Activated T-cell treated with anti-CD3 and anti-CD28 coated beads for 24 hours (primary cell): ENCODE data around the gene SLFN14.
"Not testable (repeated sequence)": the region's sequence is repeated elsewhere in the genome, so short reads cannot be mapped to it uniquely, and the experiment has no call there.

ENCODE experiments used
- DNase-seq: peaks from one replicate; pipeline ENCODE4 v3.0.0-alpha.2; 2020; ENCODE audit warnings: low read depth

The SLFN14 gene

GRCh38 chr17:35559495-35560210, 966 bp downstream of the SLFN14 start:
- no peak for DNase-seq

- no peak for DNase-seq
These were observed 3.3 kb downstream of the SLFN14 start for GRCh38 chr17:35557353-35557752.

DNA sequence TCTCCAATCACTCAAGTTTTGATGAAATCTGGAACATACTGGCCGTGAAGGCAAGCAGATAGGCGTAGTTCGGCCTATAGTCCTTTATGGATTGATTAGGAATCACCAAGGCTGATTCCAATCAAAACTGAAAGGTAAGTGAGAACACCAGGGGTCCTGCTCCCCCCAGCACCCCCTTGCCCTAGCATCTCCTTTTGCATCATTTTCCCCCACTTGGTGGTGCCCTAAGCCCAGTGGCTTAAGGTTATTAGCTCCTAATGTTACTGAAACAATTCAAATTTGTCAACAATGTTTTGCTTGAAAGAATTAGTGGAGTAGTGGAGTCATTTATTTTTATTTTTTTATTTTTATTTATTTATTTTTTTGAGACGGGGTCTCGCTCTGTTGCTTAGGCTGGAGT, 4.9 kb downstream of the SLFN14 start:
- DNase-seq = no peak

GRCh38 chr17:35554668-35555067, 6.0 kb downstream of the SLFN14 start:
- no peak for DNase-seq

GRCh38 chr17:35553310-35553709, 7.3 kb downstream of the SLFN14 start:
- no peak for DNase-seq

GRCh38 chr17:35548978-35549377, 11.6 kb downstream of the SLFN14 start:
- DNase-seq = no peak

GRCh38 chr17:35548208-35548810, 12.3 kb downstream of the SLFN14 start:
- DNase-seq = no peak

DNA sequence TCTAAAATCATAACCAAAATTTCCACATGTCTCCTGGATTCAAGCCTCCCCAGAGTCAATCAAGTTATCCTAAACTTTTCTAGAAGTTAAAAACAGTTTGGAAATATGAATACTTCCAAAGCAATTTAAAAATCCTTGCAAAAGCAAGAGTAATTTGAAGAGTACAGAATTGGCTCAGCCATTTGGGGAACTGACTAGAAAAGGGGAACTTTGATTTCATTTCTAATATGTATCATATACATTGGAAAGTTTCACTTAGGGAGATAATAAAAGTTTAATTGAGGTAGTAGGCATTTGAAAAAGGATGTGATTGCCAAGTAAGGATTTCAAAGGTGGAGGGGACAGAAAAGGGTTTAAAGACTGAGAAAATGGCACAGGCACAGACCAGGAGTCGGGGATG, 14.1 kb downstream of the SLFN14 start:
- DNase-seq = no peak

DNA sequence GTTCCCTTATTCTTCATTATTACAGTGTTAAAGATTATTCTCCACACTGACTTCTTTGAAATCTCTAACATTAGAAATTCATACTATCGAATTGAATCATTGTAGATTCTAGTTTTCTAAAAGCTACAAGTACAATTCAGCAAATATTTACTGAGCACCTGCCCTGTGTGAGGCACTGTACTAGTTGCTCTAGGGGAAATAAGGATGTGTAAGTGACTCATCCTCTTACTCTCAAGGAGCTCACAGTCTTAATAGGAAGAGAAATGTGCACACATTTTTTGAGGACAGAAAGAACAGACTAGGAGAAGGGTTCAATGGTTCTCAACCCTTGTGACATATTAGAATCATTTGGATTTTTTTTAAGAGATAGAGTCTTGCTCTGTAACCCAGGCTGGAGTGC, 15.5 kb downstream of the SLFN14 start:
- no peak for DNase-seq

GRCh38 chr17:35543856-35544255, 16.8 kb downstream of the SLFN14 start:
- no peak for DNase-seq

- DNase-seq = no peak
These were observed 17.6 kb downstream of the SLFN14 start for GRCh38 chr17:35542990-35543389.

DNA sequence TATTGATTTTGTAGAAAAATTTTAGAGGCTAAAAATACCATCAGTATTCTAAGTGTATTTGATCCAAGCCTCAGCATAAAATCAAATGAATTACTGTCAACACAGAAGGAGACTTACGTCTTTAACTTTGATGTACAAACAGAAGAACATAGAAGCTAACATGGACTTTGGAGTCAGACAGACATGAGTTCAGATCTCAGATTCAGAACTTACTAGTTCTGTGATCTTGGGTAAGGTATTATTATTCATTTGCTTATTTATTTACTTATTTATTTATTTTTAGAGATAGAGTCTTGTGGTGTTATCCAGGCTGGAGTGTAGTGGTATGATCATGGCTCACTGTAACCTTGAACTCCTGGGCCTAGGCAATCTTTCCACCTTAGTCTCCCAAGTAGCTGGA, 19.2 kb downstream of the SLFN14 start:
- no peak for DNase-seq

- DNase-seq = peak; percentile 20
These were observed 19.8 kb downstream of the SLFN14 start for GRCh38 chr17:35540589-35541404.

DNA sequence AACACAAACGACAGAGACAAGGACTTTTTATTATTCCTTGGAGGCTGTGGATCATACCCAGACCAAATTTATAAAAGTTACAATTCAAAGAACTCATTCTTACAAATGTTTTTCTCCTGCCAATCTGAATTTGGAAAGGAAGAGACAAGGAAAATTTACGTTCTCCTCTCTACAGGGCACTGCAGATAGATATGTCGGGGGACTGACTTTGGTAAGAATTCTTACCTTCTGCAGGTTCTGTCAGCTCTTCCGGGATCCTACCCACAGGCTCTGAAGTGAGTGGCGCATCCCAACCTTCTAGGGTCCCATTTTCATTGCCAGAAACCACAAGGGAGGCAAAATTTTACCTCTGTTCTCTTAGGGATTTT, 21.0 kb downstream of the SLFN14 start:
- no peak for DNase-seq

DNA sequence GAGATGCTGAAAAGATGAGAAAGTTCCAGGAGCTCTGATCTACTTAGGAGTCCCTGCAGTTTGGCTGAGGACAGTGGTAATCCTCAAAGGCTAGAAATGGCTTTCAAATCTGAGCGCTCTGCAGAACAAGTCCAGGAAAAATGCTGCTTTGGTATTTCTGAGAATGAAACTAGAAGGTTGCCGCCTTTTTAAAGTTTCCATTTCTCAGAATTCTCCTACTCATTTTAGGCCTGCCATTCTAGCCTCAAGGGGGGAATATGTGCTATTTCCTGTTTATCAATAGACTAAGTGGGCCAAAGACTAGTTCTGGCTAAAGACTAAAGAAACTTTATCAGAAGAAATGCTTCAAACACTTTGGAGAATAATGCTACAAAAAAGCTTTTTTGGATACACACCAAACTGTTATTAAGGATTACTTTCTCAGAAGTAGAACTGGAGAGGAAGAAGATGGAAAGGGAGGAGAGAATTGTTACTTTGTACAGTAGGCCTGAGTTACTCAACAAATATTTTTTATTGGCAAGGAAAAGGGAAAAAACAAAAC, 22.9 kb downstream of the SLFN14 start, which contains the start of gene SLFN12L:
Gene SLFN12L (minus strand): TSS at position 78 of the 541 bp plus-strand sequence. CDS start 15,314 bp downstream, outside the sequence.
- DNase-seq = peak; percentile 11

DNA sequence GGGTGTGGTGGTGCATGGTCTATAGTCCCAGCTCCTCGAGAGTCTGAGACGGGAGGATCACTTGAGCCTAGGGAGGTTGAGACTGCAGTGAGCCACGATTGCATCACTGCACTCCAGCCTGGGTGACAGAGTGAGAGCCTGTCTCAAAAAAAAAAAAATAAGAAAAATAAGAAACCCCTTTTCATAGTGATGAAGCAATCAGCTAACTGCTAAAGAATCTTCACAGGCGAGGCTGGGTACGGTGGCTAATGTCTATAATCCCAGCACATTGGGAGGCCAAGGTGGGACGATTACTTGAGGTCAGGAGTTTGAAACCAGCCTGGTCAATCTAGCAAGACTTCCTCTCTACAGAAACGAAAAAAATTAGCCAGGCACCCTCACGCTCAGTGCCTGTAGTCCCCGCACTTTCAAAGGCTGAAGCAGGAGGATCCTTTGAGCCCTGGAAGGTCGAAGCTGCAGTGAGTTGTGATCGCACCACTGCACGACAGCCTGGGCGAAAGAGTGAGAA, 23.9 kb downstream of the SLFN14 start:
- DNase-seq = peak; percentile 20

DNA sequence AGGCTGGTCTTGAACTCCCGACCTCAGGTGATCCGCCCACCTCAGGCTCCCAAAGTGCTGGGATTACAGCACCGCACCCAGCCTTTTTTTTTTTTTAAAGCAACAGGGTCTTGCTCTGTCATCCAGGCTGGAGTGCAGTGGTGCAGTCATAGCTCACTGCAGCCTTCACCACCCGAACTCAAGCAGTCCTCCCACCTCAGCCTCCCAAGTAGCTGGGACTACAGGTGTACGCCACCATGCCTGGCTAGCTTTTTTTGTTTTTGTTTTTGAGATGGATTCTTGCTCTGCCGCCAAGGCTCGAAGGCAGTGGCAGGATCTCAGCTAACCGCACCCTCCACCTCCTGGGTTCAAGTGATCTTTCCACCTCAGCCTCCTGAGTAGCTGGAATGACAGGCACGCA, 25.2 kb downstream of the SLFN14 start:
- DNase-seq = not testable (repeated sequence)

- no peak for DNase-seq
These were observed 26.0 kb downstream of the SLFN14 start for GRCh38 chr17:35534576-35535093.

GRCh38 chr17:35531160-35531559, 29.5 kb downstream of the SLFN14 start:
- DNase-seq = no peak

DNA sequence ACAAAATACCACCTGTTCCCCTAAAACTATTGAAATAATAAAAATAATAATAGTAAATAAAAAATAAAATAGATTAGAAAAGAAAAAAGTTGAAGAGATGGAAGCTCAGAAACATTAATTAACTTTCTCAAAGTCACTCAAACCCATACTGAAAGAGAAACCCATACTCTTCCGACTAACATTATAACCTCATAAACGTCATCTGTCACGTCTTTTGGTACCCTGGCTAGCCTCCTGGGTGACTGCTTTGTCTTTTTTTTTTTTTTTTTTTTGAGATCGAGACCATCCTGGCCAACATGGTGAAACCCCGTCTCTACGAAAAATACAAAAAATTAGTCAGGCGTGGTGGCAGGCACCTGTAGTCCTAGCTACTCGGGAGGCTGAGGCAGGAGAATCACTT, 30.8 kb downstream of the SLFN14 start:
- DNase-seq = no peak

DNA sequence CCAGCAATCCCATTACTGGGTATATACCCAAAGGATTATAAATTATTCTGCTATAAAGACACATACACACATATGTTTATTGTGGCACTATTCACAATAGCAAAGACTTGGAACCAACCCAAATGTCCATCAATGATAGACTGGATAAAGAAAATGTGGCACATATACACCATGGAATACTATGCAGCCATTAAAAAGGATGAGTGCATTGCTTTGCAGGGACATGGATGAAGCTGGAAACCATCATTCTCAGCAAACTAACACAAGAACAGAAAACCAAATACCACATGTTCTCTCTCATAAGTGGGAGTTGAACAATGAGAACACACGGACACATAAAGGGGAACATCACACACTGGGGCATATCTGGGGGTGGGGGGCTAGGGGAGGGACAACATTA, 31.3 kb downstream of the SLFN14 start:
- DNase-seq = not testable (repeated sequence)

GRCh38 chr17:35523296-35523695, 37.3 kb downstream of the SLFN14 start:
- no peak for DNase-seq
